NCI-H1092 (cell line): ENCODE measurements around the gene TTC21A.

Experiments used
- DNase-seq: peaks from one replicate; lab custom pipeline; 2025; lab: John Stamatoyannopoulos, UW

TTC21A gene

DNA sequence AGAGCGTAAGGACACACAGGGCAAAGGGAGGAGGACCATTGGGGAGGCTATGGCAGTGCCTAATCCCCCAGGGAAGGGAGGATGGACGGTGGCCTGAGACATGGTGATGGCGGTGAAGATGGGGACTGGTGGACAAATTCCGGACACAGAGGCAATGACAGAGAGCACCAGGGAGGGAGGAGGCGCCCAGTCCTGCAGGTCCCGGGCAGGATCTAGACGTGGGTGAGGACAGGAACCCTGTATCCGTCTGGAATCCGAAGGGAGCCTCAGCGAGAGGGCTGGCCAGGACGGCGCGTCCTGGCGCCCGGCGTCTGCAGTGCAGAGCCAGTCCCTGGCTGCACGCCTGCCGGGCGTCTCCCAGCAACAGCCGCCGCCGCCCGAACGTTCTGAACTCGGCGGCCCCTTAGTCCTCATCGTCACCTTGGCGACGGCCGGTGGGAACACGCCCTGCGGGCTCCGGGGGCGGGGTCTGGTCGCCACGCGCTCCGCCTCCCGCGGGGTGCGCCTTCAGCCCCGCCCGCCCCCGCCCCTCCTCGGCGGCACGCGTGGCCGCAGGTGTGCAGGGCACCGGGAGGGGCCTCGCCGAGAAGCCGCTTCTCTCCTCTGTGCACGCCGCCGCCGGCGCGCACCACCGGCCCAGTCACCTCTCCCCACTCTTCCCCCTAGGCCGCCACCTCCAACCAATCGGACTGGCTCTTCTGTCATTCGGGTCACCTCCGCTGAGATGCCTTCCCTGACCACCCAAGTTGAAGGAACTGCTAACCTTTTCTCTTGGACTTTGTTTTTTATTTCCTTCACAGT is 73.3 kb downstream of the TTC21A start:
- DNase-seq: peak; percentile 75

DNA sequence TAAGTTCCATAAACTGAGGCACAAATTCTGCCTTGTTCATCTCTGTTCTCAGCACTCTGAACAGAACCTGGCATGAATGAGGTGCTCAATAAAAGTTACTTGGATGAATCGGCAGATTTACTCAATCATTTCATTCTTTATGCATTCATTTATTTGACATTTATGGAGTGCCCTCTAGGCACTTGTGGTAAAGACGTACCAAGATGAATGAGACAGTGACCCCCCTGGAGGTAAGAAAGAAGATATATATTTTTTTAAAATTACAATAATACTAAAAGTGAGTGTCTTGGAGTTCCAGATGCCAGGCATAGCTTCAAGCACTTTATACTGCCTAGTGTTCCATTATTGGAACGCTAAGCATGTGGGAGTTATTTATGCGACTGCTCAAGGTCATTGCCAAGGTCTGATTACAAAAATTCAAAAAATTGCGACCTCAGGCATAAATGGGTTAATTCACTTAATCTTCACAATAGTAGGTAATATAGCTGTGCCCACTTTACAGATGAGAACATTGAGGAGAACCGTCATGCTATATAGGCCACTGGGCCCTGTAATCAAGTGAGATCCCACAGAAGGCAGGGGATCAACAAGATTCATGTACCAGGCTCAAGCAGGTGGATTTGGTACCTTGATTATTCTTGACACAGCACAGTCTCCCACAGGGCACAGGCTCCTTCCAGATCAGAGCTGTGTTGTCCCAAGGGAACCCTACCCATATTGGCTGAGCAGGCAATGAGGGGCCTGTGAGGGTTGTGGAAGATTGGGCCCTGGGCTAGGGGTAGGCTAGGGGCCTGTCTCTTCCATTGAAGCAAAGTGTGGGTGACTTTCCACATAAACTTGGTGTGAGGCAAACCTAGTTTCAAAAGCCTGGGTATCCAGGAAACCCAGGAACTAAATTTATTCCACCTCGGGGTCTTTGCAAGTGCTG is 74.2 kb downstream of the TTC21A start:
- no peak for DNase-seq

- DNase-seq: no peak
Observed at GRCh38 chr3:39183211-39184080, 76.0 kb downstream of the TTC21A start.

GRCh38 chr3:39184081-39184967 is 76.8 kb downstream of the TTC21A start:
- DNase-seq: no peak

DNA sequence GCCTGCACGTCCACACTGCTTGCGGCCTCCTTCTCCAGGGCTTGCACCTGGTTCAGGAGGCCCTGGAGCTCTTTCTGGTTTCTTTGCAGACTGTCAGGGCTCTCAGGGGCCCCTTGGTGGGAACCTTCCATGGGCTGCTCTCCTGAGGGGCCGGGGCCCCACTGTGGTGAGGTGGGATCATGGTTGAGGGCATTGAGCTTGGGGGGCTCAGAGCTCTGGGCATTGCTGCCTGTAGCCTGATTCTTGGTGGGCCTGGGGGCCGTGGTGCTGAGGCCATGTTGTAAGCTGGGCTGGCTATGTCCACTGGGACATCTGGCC is 77.4 kb downstream of the TTC21A start:
- DNase-seq: no peak

- no peak for DNase-seq
Observed at GRCh38 chr3:39185326-39185958, 78.0 kb downstream of the TTC21A start.

DNA sequence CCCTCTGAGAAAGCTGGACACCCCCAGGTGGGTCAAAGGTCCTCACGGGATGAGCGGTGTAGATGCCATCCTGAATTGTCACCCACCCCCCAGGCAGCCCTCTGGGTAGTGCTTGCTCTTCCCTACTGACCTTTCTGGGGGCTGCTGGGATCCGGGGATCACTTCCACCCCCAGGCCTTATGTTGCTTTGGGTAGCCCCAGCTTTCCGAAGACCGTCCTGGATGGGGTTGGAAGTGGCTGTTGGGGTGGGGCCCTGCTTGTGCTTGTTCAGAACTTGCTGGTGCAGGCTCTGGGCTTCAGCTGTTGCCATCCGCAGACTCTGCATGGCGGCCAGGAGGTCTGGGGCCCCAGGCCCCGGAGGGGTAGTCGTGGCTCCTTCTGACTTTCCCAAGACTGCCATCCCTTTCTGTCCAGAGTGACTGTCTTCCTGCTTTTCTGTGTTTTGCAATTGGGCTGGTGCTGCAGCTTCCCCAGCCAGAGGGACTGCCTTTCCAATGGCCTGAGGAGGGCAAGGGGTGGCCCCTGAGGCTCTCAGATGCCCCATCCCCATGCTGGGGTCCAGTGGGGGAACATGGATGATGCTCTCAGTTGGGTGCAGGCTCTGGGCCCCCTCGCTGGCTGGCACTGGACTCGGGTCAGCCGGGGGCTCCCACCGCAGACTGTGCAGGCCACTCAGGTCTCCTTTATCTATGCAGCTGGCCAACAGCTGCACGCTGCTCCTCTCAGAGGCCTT is 78.6 kb downstream of the TTC21A start:
- no peak for DNase-seq

DNA sequence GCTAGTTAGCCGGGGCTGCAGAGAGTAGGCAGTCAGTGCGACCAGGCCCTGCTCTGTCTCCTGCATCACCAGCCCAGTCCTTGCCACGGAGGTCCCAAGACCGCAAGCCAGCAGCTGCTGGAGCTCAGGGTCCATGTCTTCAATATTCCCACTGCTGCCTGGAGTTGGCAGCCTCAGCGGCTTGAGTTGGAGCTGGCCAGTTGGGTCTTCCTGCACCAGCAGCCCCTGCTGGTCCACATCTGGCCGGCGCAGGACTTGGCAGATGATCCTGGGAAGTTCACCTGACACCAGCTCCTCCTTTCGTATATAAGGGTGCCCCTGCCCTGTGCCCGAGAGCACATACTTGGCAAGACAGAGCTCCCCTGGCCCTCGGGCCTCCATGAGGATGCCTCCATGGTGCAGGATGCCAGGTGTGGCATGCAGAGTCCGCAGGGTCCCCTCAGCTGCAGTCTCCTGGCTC is 79.2 kb downstream of the TTC21A start:
- DNase-seq: no peak

GRCh38 chr3:39187372-39188155 is 80.1 kb downstream of the TTC21A start:
- no peak for DNase-seq
